ENCODE measurements around the gene GTF2A1.

DNA sequence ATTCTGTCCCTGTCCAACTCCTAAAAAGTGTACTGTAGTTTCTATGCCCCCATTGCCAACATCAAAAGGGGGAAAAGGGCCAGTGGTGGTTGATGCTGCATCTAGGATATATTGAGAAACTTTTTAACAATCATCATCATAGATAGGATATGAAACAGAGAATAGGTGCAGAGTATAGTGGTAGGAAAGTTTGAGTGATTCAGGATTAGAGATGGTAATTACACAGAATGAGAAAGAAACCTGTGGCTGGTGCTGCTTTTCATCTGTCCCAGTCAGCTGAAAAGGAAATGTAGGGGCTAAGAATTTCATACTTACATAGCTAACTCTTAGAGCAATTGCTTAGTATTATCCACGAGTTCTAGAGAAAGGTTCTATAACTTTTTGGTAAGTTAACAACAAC, 67.6 kb downstream of the GTF2A1 start:
- TF ChIP-seq EZH2phosphoT487 (IDR thresholded peaks at IDR 0.05) = no peak
- TF ChIP-seq, protein P1, sequence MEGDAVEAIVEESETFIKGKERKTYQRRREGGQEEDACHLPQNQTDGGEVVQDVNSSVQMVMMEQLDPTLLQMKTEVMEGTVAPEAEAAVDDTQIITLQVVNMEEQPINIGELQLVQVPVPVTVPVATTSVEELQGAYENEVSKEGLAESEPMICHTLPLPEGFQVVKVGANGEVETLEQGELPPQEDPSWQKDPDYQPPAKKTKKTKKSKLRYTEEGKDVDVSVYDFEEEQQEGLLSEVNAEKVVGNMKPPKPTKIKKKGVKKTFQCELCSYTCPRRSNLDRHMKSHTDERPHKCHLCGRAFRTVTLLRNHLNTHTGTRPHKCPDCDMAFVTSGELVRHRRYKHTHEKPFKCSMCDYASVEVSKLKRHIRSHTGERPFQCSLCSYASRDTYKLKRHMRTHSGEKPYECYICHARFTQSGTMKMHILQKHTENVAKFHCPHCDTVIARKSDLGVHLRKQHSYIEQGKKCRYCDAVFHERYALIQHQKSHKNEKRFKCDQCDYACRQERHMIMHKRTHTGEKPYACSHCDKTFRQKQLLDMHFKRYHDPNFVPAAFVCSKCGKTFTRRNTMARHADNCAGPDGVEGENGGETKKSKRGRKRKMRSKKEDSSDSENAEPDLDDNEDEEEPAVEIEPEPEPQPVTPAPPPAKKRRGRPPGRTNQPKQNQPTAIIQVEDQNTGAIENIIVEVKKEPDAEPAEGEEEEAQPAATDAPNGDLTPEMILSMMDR (IDR thresholded peaks at IDR 0.05) = no peak

Measured in neural progenitor cell (in vitro differentiated cells).